Vagina (tissue), 2 donors: Measurements from ENCODE around the gene DIO1.

Experiments
- CTCF ChIP-seq, 3 experiments: fragments of 450-650 bp in 2 of 3; fragments of 200-600 bp in 1 of 3; sonication (generic) in 1 of 3; IDR thresholded peaks; one replicate each; pipeline ENCODE4 v1.5.1; 2017 to 2019; ENCODE audit warnings: antibody characterized with exemption in 3 of 3, mild to moderate bottlenecking in 2 of 3, moderate library complexity in 2 of 3
- POLR2A ChIP-seq, 2 donors: fragments of 450-650 bp; IDR thresholded peaks; one replicate each; pipeline ENCODE4 v1.6.1; 2017; ENCODE audit warnings: antibody characterized with exemption in 2 of 2, mild to moderate bottlenecking in 2 of 2, moderate library complexity in 2 of 2
- POLR2AphosphoS5 ChIP-seq, 2 donors: sonication (generic); formaldehyde crosslinking; IDR thresholded peaks; one replicate each; pipeline ENCODE4 v1.9.0; 2017; ENCODE audit warnings: antibody characterized with exemption in 2 of 2, mild to moderate bottlenecking in 2 of 2, low read depth in 1 of 2; ENCODE audit not compliant: insufficient read depth in 1 of 2

GRCh38 chr1:53944469-53945182, 50.6 kb downstream of the DIO1 start:
- TF ChIP-seq POLR2A (IDR thresholded peaks at IDR 0.05) (no peak), CTCF (IDR thresholded peaks at IDR 0.05) (no peak), POLR2AphosphoS5 (IDR thresholded peaks at IDR 0.05; ENCODE audit: insufficient read depth in 1 of 2, low read depth in 1 of 2) (no peak)
